Kidney (tissue), 14 donors: Measurements from ENCODE around the gene GRIK1. TPM values are rescaled to one million over a fixed set of nuclear protein-coding genes. Genes with fewer than 3 reads are reported as not detected.

Experiments
- DNase-seq, 5 donors: peaks; one replicate each; pipeline ENCODE4 v3.0.0-alpha.2; 2013 to 2020
- FAIRE-seq: peaks from 2 replicates; lab custom pipeline; 2012; peaks lifted over from hg19 to GRCh38; lab: Jason Lieb, UNC
- H3K27ac ChIP-seq, 2 donors: one replicate each; pipeline ENCODE4 v1.7.0; 2013; ENCODE audit warnings: low read depth in 2 of 2, low read length in 2 of 2, inconsistent platforms in 1 of 2
- H3K27me3 ChIP-seq: one replicate; pipeline ENCODE4 v1.7.1; 2013; ENCODE audit warnings: low read length, inconsistent platforms; ENCODE audit not compliant: control insufficient read depth, insufficient read depth
- H3K36me3 ChIP-seq, 3 donors: one replicate each; pipeline versions ENCODE4 v1.7.0 to v1.7.1; 2013; ENCODE audit warnings: low read length in 3 of 3, control low read depth in 1 of 3, inconsistent platforms in 1 of 3; ENCODE audit not compliant: insufficient read depth in 3 of 3, control insufficient read depth in 2 of 3
- H3K4me1 ChIP-seq, 3 donors: one replicate each; pipeline versions ENCODE4 v1.7.0 to v1.7.1; 2013; ENCODE audit warnings: low read length in 3 of 3, inconsistent platforms in 1 of 3, low read depth in 1 of 3; ENCODE audit not compliant: control insufficient read depth in 2 of 3, insufficient read depth in 2 of 3
- H3K4me3 ChIP-seq, 3 donors: one replicate each; pipeline versions ENCODE4 v1.7.0 to v1.8.1; 2013; ENCODE audit warnings: low read length in 3 of 3, control low read depth in 1 of 3, inconsistent platforms in 1 of 3
- H3K9ac ChIP-seq, 3 donors: one replicate each; pipeline versions ENCODE4 v1.7.0 to v1.7.1; 2013; ENCODE audit warnings: low read length in 3 of 3, control low read depth in 1 of 3, inconsistent platforms in 1 of 3
- H3K9me3 ChIP-seq, 3 donors: one replicate each; pipeline versions ENCODE4 v1.7.0 to v1.7.1; 2013; ENCODE audit warnings: low read length in 3 of 3, control low read depth in 1 of 3, inconsistent platforms in 1 of 3; ENCODE audit not compliant: control insufficient read depth in 2 of 3, insufficient read depth in 1 of 3
- intact Hi-C: fragments of 100-400 bp; cut with DNase I; formaldehyde crosslinking; loops from one replicate; pipeline ENCODE4 v1.11.1; 2022
- polyA plus RNA-seq: library from polyadenylated mRNA; stranded (reverse); fragments of 350-450 nt; fragmentation: Illumina TruSeq; extraction: RNeasy Lipid Tissue Mini Kit (QIAGEN cat#74804); gene quantifications from one replicate; pipeline ENCODE4 v1.2.3, GENCODE V29; 2014; ENCODE audit warnings: low read depth, low replicate concordance; ENCODE audit not compliant: insufficient read depth
- total RNA-seq: library from RNA; stranded (reverse); fragmentation: NEBNext Ultra II Directional; extraction: Animal tissue kit (Norgen Biotek cat#: 25700); gene quantifications from one replicate; pipeline ENCODE4 v1.2.1, GENCODE V29; 2021
- TF ChIP-seq, protein P1 (sequence below): IDR thresholded peaks from 3 replicates; pipeline ENCODE4 v1.5.1; 2012; ENCODE audit warnings: mild to moderate bottlenecking, moderate library complexity, borderline replicate concordance; ENCODE audit not compliant: insufficient read depth; ENCODE audit errors: extremely low read depth
- donor health status: control.
- donor health status: control.
- donor health status: control.
- donor health status: control.
- donor health status: control.
- donor health status: DM: yes; HTN: yes; CAD: no.
- donor health status: Normal renal cell carcinoma (clear cell type).

The GRIK1 gene
- total and polyA plus RNA-seq, 2 donors from 2014 or later: not detected

DNA sequence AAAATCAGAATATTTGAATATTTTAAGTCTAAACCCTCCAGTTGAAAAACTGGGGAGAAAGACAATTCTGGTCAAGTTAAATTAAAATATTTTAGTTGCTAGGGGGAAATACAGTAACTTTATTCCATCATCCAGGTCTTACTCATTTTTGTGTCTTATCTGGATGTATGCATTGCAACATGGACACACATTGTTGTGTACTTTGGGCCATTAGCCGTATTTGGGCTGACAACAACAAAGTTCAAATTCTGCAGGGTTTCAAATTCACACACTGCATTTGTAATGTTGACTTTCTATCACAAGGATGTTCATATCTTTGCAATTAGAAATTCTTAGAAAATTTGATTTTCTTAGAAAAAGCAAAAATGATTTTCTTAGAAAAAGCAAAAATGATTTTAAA, 391.8 kb downstream of the GRIK1 start:
- Histone ChIP-seq H3K4me1 (no peaks in the 10 kb centered on the region), H3K4me3 (no peak overlapping the region), H3K9ac (no peak overlapping the region), H3K36me3 (no peaks in the 10 kb centered on the region), H3K9me3 (no peaks in the 10 kb centered on the region), H3K27me3 (no peaks in the 10 kb centered on the region), H3K27ac (no peak overlapping the region)
- DNase-seq (no peak), FAIRE-seq (no peak)
- TF ChIP-seq, protein P1, sequence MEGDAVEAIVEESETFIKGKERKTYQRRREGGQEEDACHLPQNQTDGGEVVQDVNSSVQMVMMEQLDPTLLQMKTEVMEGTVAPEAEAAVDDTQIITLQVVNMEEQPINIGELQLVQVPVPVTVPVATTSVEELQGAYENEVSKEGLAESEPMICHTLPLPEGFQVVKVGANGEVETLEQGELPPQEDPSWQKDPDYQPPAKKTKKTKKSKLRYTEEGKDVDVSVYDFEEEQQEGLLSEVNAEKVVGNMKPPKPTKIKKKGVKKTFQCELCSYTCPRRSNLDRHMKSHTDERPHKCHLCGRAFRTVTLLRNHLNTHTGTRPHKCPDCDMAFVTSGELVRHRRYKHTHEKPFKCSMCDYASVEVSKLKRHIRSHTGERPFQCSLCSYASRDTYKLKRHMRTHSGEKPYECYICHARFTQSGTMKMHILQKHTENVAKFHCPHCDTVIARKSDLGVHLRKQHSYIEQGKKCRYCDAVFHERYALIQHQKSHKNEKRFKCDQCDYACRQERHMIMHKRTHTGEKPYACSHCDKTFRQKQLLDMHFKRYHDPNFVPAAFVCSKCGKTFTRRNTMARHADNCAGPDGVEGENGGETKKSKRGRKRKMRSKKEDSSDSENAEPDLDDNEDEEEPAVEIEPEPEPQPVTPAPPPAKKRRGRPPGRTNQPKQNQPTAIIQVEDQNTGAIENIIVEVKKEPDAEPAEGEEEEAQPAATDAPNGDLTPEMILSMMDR: no peak
- intact Hi-C loops: no loop called here

DNA sequence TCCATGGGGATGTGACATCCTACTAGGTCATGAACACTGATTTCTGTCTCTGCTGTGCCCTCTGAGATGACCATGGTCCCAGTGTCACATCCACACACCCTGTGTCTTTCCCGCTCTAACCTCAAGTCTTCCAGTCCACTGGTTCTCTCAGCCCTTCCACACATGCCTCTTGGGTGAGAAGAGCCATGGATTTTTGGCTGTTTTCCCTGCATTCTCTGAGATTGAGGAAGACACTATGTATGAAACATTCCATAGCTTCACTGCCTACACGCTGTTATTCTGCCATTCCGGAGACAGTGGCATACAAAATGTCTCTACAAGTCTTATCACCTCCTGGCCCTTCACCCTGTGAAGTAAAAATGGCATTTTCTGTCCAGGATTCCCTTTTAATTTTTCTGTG, 393.7 kb downstream of the GRIK1 start:
- H3K36me3 ChIP-seq: no peaks in the 10 kb centered on the region
- no peak for FAIRE-seq

DNA sequence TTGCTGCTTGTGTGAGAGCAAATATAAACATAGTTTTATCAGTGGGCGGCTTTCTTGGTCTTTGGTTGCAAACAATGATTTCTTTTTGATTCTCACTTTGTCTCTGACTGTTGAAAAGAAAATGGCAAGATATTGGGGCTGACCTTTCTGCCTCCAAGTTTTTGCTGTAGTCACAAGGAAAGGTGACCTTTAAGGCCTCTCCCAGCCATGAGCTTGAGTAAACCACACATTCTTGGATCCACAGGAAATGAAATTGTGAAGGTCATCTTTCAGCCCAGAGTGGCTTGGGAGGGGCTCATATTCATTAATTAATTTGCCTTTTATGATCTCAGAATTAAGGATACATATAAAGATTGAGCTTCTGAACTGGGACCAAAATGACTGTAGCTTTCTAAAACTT, 399.5 kb downstream of the GRIK1 start:
- intact Hi-C loops: no loop called here
- no peaks in the 10 kb centered on the region for H3K36me3 ChIP-seq
- H3K27me3 ChIP-seq: no peaks in the 10 kb centered on the region
- H3K4me3 ChIP-seq: no peak overlapping the region
- H3K9ac ChIP-seq: no peak overlapping the region
- no peaks in the 10 kb centered on the region for H3K9me3 ChIP-seq
- no peak for DNase-seq
- no peaks in the 10 kb centered on the region for H3K4me1 ChIP-seq
- FAIRE-seq: no peak
- TF ChIP-seq, protein P1: no peak
- H3K27ac ChIP-seq: no peak overlapping the region

More for the DNA sequence above, 393.7 kb downstream of the GRIK1 start:
- Histone ChIP-seq H3K4me1 (no peaks in the 10 kb centered on the region), H3K27ac (no peak overlapping the region), H3K4me3 (no peak overlapping the region), H3K9ac (no peak overlapping the region), H3K27me3 (no peaks in the 10 kb centered on the region), H3K9me3 (no peaks in the 10 kb centered on the region)
- DNase-seq: no peak
- intact Hi-C loops: no loop called here
- TF ChIP-seq, protein P1: no peak

DNA sequence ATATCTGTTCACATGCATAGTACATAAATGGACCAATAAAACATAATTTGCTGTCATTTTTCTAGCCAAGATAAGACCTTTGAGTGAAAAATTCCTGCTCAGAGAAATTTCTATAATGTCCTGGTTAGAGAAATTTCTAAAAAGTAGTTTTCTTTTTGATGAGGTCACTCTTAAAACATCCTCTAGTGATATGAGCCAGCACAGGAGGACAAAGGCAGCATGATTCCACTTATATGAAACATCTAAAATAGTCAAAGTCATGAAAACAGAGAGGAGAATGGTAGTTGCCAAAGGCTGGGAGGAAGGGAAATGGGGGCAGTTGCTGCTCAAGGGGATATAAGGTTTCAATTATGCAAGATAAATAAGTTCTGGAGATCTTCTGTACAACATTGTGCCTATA, 401.7 kb downstream of the GRIK1 start:
- Histone ChIP-seq H3K27me3 (no peaks in the 10 kb centered on the region), H3K9me3 (no peaks in the 10 kb centered on the region), H3K36me3 (no peaks in the 10 kb centered on the region), H3K4me3 (no peak overlapping the region), H3K4me1 (no peaks in the 10 kb centered on the region), H3K27ac (no peak overlapping the region), H3K9ac (no peak overlapping the region)
- DNase-seq: no peak
- no peak for FAIRE-seq
- TF ChIP-seq, protein P1: no peak
- intact Hi-C loops: no loop called here
